ENCODE results near the gene VPS13D. TPM values are rescaled to one million over a fixed set of nuclear protein-coding genes. Genes with fewer than 3 reads are reported as not detected.
A peak's percentile ranks its signal among the peaks of the same experiment; 100 is the strongest.

The VPS13D gene
- total RNA-seq, 1 experiment from 2014 or later = 33.1 TPM

- Histone ChIP-seq H3K27me3 (ENCODE audit: control insufficient read depth, insufficient read depth, low read length) (no peaks in the 10 kb centered on the region), H3K27ac (ENCODE audit: low read length) (peak overlapping the region; percentile 80), H3K4me1 (ENCODE audit: control insufficient read depth, insufficient read depth, low read length) (peaks cover 39% of the 10 kb centered on the region), H3K9me3 (ENCODE audit: control insufficient read depth, insufficient read depth, low read depth, low read length) (no peaks in the 10 kb centered on the region), H3K36me3 (ENCODE audit: control insufficient read depth, insufficient read depth, low read length) (no peaks in the 10 kb centered on the region), H3K4me3 (ENCODE audit: low read depth in 2 of 2, low read length in 2 of 2) (no peak overlapping the region)
- POLR2A ChIA-PET = no interaction called here
- no peak for DNase-seq (ENCODE audit: low read depth, low spot score)
- no peak for TF ChIP-seq CTCF (IDR thresholded peaks at IDR 0.05)
- no peak for TF ChIP-seq POLR2AphosphoS5 (IDR thresholded peaks at IDR 0.05; ENCODE audit: low read depth, low read length)
- TF ChIP-seq SIN3A (IDR thresholded peaks at IDR 0.05; ENCODE audit: borderline replicate concordance, insufficient read depth, low read depth, low read length) = no peak
- no peak for TF ChIP-seq REST (IDR thresholded peaks at IDR 0.05; ENCODE audit: insufficient read depth in 1 of 2, low read depth in 2 of 2, low read length in 1 of 2)
- TF ChIP-seq TCF7L2 (IDR thresholded peaks at IDR 0.05; ENCODE audit: low read depth, low read length) = no peak
- no TSS peak for BruUV-seq (replicated peaks)
- CTCF ChIA-PET = no interaction called here
- intact Hi-C loops (cut with micrococcal nuclease; ENCODE audit: unreplicated experiment) (loop anchor here (5.0 kb wide), 1 partner anchor 43 kb away; no protein-coding TSS in a partner anchor), in situ Hi-C loops (cut with HindIII; ENCODE audit: low pct_unique_long_range_greater_than_20kb, low sequenced_read_pairs) (no loop called here)
- no peak for ATAC-seq
Measured at GRCh38 chr1:12525311-12526181, 295.7 kb downstream of the VPS13D start.

- Histone ChIP-seq H3K27ac (ENCODE audit: low read length) (peak overlapping the region; percentile 76), H3K27me3 (ENCODE audit: control insufficient read depth, insufficient read depth, low read length) (no peaks in the 10 kb centered on the region), H3K9me3 (ENCODE audit: control insufficient read depth, insufficient read depth, low read depth, low read length) (no peaks in the 10 kb centered on the region), H3K4me3 (ENCODE audit: low read depth in 2 of 2, low read length in 2 of 2) (no peak overlapping the region), H3K36me3 (ENCODE audit: control insufficient read depth, insufficient read depth, low read length) (no peaks in the 10 kb centered on the region), H3K4me1 (ENCODE audit: control insufficient read depth, insufficient read depth, low read length) (peaks cover 33% of the 10 kb centered on the region)
- in situ Hi-C loops (cut with HindIII; ENCODE audit: low pct_unique_long_range_greater_than_20kb, low sequenced_read_pairs) = no loop called here
- BruUV-seq (replicated peaks) = no TSS peak
- no peak for DNase-seq (ENCODE audit: low read depth, low spot score)
- ChIA-PET CTCF (no interaction called here), POLR2A (interaction anchor here (0.6 kb wide), 1 partner anchor 29 kb away, joined by 3 read pairs; no protein-coding TSS in a partner anchor)
- ATAC-seq = 0 out of 2 replicates have a peak, but pooled peaks have one; percentile 3
- intact Hi-C loops (cut with micrococcal nuclease; ENCODE audit: unreplicated experiment) = loop anchor here (5.0 kb wide), 1 partner anchor 45 kb away; no protein-coding TSS in a partner anchor
- TF ChIP-seq POLR2AphosphoS5 (IDR thresholded peaks at IDR 0.05; ENCODE audit: low read depth, low read length) (no peak), CTCF (IDR thresholded peaks at IDR 0.05) (no peak), TCF7L2 (IDR thresholded peaks at IDR 0.05; ENCODE audit: low read depth, low read length) (no peak), SIN3A (IDR thresholded peaks at IDR 0.05; ENCODE audit: borderline replicate concordance, insufficient read depth, low read depth, low read length) (no peak), REST (IDR thresholded peaks at IDR 0.05; ENCODE audit: insufficient read depth in 1 of 2, low read depth in 2 of 2, low read length in 1 of 2) (no peak)
Measured at GRCh38 chr1:12527564-12527963, 297.7 kb downstream of the VPS13D start.

All from Panc1 (cell line).